SK-MEL-5 (cell line): ENCODE measurements around the gene CGNL1. TPM values are rescaled to one million over a fixed set of nuclear protein-coding genes. Genes with fewer than 3 reads are reported as not detected.
A peak's percentile ranks its signal among the peaks of the same experiment; 100 is the strongest.

ENCODE experiments used
- DNase-seq: peaks from one replicate; pipeline ENCODE4 v3.0.0-alpha.2; 2016; ENCODE audit warnings: low read depth, low spot score
- in situ Hi-C: cut with HindIII; loops from 2 replicates; pipeline ENCODE4 v1.10.0; 2016; ENCODE audit warnings: low sequenced_read_pairs, high pct_unique_total_duplicates, low pct_unique_long_range_greater_than_20kb
- total RNA-seq: library from RNA; depleted of rRNA; stranded (reverse); fragments of >200 nt; shearing (Covaris generic); gene quantifications from 2 replicates; pipeline ENCODE4 v1.2.3, GENCODE V29; 2014

The CGNL1 gene
- total RNA-seq, 1 experiment from 2014 or later, result 0.24 TPM

- DNase-seq, result no peak
- in situ Hi-C loops, result no loop called here
Measured at GRCh38 chr15:57540736-57541135, 164.4 kb downstream of the CGNL1 start.

GRCh38 chr15:57541271-57541670, 165.0 kb downstream of the CGNL1 start:
- in situ Hi-C loops, result no loop called here
- no peak for DNase-seq

- DNase-seq, result peak; percentile 76
- in situ Hi-C loops, result no loop called here
Measured at GRCh38 chr15:57541805-57542504, 165.7 kb downstream of the CGNL1 start.

GRCh38 chr15:57542505-57542817, 166.2 kb downstream of the CGNL1 start:
- DNase-seq, result no peak
- in situ Hi-C loops, result no loop called here

GRCh38 chr15:57544848-57545480, 168.7 kb downstream of the CGNL1 start:
- in situ Hi-C loops, result no loop called here
- no peak for DNase-seq

GRCh38 chr15:57545995-57546394, 169.7 kb downstream of the CGNL1 start:
- in situ Hi-C loops, result no loop called here
- DNase-seq, result no peak

GRCh38 chr15:57547243-57547755, 171.0 kb downstream of the CGNL1 start:
- DNase-seq, result no peak
- in situ Hi-C loops, result no loop called here

GRCh38 chr15:57548351-57548750, 172.0 kb downstream of the CGNL1 start:
- in situ Hi-C loops, result no loop called here
- DNase-seq, result no peak

- in situ Hi-C loops, result no loop called here
- no peak for DNase-seq
Measured at GRCh38 chr15:57548835-57549234, 172.5 kb downstream of the CGNL1 start.

GRCh38 chr15:57549935-57550334, 173.6 kb downstream of the CGNL1 start:
- no peak for DNase-seq
- in situ Hi-C loops, result no loop called here

GRCh38 chr15:57550640-57551039, 174.3 kb downstream of the CGNL1 start:
- in situ Hi-C loops, result no loop called here
- DNase-seq, result no peak

- in situ Hi-C loops, result no loop called here
- DNase-seq, result no peak
Measured at GRCh38 chr15:57551715-57552677, 175.7 kb downstream of the CGNL1 start.

GRCh38 chr15:57552678-57553334, 176.5 kb downstream of the CGNL1 start:
- in situ Hi-C loops, result no loop called here
- no peak for DNase-seq

GRCh38 chr15:57553526-57553925, 177.2 kb downstream of the CGNL1 start:
- DNase-seq, result no peak
- in situ Hi-C loops, result no loop called here

- no peak for DNase-seq
- in situ Hi-C loops, result no loop called here
Measured at GRCh38 chr15:57554063-57554811, 177.9 kb downstream of the CGNL1 start.

GRCh38 chr15:57554812-57555179, 178.5 kb downstream of the CGNL1 start:
- DNase-seq, result no peak
- in situ Hi-C loops, result no loop called here

- in situ Hi-C loops, result no loop called here
- no peak for DNase-seq
Measured at GRCh38 chr15:57555270-57555669, 179.0 kb downstream of the CGNL1 start.
